GM18951 (cell line): ENCODE results near the gene HFM1.

Experiments
- POLR2A ChIP-seq: IDR thresholded peaks from 4 replicates; pipeline ENCODE4 v1.6.1; 2011; ENCODE audit warnings: mild to moderate bottlenecking; ENCODE audit not compliant: insufficient read length, insufficient read depth; ENCODE audit errors: extremely low read depth
- in situ Hi-C: fragments of 300-500 bp; cut with MboI; formaldehyde crosslinking; loops from one replicate; pipeline ENCODE4 v1.12.0; 2022; ENCODE audit warnings: low sequenced_read_pairs, mixed read lengths, inconsistent platforms; ENCODE audit not compliant: unreplicated experiment

Gene HFM1

DNA sequence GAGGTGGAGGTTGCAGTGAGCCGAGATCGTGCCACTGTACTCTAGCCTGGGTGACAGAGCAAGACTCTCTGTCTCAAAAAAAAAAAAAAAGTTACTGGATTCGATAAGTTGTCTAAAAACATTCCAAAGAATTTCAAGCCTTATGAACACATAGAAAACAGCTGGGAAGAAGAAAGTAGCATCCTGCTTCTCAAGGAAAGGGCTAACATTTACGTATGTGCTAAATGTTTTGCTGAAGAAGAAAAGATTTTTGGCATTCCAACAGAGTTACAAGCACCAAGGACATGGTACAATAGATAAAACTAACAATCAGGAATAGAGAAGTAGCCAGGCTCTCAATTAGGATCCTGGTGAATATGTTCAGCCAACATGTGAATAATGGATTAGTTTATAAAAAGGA is 69.8 kb downstream of the HFM1 start:
- no peak for TF ChIP-seq POLR2A
- in situ Hi-C loops: no loop called here

DNA sequence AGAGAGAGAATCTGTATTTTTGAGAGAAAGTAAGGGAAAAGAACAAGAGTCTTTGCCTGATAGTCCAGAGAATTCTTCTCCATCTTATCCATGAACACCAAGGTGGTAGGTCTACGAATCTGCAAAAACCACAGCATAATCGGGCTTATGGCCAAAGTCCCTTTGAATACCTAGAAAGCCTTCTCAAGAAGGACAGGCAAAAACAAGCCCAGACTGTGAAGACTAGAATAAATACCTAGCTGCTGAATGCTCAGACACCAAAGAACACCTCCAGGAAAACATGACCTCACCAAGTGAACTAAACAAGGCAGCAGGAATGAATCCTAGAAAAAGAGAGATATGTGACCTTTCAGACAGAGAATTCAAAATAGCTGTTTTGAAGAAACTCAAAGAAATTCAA is 79.2 kb downstream of the HFM1 start:
- no peak for TF ChIP-seq POLR2A
- in situ Hi-C loops: no loop called here

DNA sequence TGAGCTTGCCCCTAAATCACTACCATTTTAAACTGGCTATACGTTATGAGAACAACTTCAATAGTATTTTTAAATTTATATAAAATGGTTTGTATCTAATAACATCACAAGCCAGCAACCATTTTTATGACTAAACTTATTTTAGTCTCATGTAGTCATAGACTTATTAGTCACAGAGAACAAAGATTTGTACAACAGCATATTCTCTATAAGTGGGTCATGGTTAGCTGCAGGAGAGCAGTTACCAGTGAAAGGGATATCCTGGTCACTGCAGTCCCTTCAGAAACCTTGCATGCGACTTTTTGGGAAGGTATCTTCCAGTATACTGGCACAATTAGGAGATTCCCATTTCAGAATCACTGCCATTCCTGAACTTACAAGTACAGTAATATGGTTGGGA is 90.0 kb downstream of the HFM1 start:
- in situ Hi-C loops: no loop called here

DNA sequence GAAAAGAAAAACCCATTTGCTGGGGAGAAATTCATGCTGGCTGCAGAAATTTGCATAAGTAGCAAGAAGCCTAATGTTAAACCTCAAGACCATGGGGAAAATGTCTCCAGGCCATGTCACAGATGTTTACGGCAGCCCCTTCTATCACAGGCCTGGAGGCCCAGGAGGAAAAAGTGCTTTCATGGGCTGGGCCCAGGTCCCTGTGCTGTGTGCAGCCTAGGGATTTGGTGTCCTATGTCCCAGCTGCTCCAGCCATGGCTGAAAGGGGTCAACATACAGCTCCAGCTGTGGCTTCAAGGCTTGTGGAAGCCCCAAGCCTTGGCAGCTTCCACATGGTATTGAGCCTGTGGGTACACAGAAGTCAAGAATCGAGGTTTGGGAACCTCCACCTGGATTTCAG is 93.0 kb downstream of the HFM1 start:
- no peak for TF ChIP-seq POLR2A
- in situ Hi-C loops: no loop called here

More for the DNA sequence above, 90.0 kb downstream of the HFM1 start:
- TF ChIP-seq POLR2A: no peak

DNA sequence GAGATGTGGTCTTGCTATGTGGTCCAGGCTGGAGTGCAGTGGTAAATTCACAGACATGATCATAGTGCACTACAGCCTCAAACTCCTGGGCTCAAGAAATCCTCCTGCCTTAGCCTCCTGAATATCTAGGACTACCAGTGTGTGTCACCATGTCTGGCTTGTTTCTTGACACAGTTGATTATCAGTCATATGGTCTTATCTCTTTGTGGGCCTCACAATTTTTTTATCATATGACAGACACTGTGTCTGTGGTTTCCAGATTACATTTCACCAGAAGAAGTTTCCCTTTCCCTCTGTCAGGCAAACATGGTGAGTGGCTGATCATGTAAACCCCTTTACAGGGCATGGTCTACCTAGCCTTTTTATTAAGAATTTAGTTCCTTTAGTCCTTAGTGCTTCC is 96.1 kb downstream of the HFM1 start:
- in situ Hi-C loops: no loop called here
- TF ChIP-seq POLR2A: no peak

- no peak for TF ChIP-seq POLR2A
- in situ Hi-C loops: no loop called here
Observed at GRCh38 chr1:91307784-91308409, 96.7 kb downstream of the HFM1 start.

GRCh38 chr1:91303165-91303564 is 101.5 kb downstream of the HFM1 start:
- in situ Hi-C loops: no loop called here
- TF ChIP-seq POLR2A: no peak

DNA sequence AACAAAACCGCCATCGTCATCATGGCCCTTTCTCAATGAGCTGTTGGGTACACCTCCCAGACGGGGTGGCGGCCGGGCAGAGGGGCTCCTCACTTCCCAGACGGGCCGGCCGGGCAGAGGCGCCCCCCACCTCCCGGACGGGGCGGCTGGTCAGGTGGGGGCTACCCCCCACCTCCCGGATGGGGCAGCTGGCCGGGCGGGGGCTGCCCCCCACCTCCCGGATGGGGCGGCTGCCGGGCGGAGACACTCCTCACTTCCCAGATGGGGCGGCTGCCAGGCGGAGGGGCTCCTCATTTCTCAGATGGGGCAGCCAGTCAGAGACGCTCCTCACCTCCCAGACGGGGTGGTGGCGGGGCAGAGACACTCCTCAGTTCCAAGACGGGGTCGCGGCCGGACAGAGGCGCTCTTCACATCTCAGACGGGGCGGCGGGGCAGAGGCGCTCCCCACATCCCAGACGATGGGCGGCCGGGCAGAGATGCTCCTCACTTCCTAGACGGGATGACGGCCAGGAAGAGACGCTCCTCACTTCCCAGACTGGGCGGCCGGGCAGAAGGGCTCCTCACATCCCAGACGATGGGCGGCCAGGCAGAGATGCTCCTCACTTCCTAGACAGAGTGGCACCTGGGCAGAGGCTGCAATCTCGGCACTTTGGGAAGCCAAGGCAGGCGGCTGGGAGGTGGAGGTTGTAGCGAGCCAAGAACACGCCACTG is 115.6 kb downstream of the HFM1 start:
- in situ Hi-C loops: loop anchor here (25.0 kb wide), 1 partner anchor 648 kb away; the partner anchor contains the start of gene BRDT

- in situ Hi-C loops: loop anchor here (25.0 kb wide), 1 partner anchor 650 kb away; the partner anchor contains the start of gene BRDT
Observed at GRCh38 chr1:91286962-91287317, 117.7 kb downstream of the HFM1 start.

- in situ Hi-C loops: loop anchor here (25.0 kb wide), 1 partner anchor 651 kb away; the partner anchor contains the start of gene BRDT
Observed at GRCh38 chr1:91286259-91286961, 118.2 kb downstream of the HFM1 start.

DNA sequence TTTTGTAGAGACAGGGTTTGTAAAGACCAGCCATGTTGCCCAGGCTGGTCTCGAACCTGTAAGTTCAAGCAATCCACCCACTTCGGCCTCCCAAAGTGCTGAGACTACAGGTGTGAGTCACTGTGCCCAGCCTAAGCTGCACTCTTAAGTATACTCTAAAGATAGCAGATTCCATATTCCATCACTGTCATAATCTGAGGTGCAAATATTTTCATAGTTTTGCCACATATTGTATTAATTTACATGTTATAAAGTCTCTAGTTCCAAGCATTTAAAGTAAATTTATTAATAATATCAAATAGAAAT is 121.3 kb downstream of the HFM1 start:
- TF ChIP-seq POLR2A: no peak
- in situ Hi-C loops: loop anchor here (25.0 kb wide), 1 partner anchor 654 kb away; the partner anchor contains the start of gene BRDT

DNA sequence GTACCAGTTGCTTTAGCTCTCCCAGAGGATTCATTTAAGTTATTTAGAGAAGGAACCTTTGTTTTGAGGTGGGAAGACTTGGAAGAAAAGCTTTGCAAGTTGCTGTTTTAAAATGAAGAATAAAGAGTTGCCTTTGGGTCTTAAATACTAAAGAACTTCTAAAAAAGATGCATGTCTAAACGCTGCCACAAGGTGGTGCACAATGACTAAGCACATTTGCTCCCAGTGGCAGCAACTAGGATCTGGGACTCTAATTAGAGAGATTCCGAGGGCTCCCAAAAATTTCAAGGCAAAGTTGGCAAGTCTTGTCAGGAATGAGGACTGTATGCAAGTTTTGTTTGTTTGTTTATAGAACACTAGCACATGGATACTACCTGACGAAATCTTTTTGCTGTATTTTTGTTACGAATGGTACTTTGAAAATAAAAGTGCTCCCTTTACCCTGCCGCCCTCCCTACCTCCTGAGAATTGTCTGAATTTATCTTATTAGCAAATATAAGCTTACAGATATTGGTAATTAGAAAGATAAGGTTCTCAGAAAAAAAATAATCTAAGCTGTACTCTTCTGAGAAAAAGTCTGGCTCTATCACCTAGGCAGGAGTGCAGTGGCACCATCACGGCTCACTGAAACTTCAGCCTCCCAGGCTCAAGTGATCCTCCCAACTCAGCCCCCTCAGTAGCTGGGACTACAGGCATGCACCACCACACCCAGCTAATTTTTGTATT is 121.8 kb downstream of the HFM1 start:
- no peak for TF ChIP-seq POLR2A
- in situ Hi-C loops: loop anchor here (25.0 kb wide), 1 partner anchor 654 kb away; the partner anchor contains the start of gene BRDT

DNA sequence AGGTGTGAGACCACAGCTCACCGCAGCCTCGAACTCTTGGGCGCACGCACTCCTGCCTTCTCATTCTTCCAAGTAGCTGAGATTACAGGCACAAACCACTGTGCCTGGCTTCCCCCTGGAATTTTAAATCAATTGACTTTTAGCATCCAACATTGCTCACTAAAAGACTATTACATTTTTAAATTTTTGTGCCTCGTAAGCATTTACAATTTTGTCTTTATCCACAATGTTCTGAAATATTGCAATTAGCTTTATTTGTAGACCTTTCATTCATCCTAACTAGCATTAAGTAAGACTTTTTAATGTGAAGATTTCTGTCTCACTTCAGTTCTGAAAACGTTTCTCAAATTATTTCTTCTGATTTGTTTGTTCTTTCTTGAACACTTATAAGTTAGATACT is 122.9 kb downstream of the HFM1 start:
- in situ Hi-C loops: loop anchor here (25.0 kb wide), 1 partner anchor 656 kb away; the partner anchor contains the start of gene BRDT

More for the DNA sequence above, 122.9 kb downstream of the HFM1 start:
- no peak for TF ChIP-seq POLR2A
